HG03095 (cell line): Measurements from ENCODE around the gene PTPRJ.
"Not testable (repeated sequence)": the region's sequence is repeated elsewhere in the genome, so short reads cannot be mapped to it uniquely, and the experiment has no call there.

ENCODE experiments used
- ATAC-seq: cut with Tn5 transposase; IDR thresholded peaks from one replicate; pipeline ENCODE4 v1.9.1; 2021; ENCODE audit warnings: moderate library complexity; ENCODE audit not compliant: unreplicated experiment

PTPRJ gene

DNA sequence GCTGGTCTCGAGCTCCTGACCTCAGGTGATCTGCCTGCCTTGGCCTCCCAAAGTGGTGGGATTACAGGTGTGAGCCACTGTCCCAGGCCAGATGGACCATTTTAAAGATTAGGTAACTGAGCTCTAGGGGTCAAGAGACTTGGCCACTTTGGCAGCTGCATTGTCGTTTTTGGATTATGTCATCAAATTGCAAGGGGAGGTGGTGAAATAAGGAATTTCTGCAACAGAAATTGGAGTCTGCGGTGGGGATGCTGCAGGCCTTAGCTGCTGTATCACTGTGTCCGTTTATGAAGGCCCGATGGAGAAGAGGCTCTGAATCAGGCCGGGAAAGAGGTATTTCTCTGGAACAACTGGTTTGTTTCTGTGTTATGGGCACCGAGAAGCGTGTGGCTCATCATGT, 34.6 kb downstream of the PTPRJ start:
- ATAC-seq = no peak

DNA sequence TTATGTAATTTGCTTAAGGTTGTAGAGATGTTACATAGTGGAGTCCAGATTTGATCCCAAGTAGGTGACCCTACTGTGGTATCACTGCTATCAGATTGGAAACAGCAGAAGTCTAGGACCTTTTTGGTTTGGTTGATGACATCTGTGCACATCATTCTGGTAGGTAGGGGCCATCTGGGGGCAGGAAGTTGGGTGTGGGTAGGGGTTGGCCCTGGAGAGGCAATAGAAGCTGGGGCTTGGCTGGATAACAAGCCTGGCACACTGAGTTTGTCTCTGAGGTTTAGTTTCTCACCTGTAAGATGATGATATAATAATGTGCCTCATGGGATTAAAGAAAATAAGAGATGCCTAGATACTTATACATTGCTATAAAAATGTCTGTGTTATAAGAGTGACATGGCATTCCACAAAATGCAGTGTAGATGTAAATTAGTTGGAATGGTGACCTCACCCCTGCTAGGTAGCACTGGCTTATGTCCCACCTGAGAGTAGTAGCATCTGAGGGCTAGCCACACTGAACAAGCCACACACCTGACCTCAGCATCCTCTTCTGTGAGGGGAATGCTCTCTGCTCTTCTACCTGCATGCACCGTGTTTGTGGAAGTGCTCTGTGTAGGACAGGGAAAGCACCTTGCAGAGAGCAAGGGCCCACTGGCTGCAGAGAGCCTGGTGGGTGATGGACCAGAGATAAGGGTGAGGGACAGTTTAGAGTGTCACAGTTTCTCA, 36.9 kb downstream of the PTPRJ start:
- ATAC-seq = no peak

DNA sequence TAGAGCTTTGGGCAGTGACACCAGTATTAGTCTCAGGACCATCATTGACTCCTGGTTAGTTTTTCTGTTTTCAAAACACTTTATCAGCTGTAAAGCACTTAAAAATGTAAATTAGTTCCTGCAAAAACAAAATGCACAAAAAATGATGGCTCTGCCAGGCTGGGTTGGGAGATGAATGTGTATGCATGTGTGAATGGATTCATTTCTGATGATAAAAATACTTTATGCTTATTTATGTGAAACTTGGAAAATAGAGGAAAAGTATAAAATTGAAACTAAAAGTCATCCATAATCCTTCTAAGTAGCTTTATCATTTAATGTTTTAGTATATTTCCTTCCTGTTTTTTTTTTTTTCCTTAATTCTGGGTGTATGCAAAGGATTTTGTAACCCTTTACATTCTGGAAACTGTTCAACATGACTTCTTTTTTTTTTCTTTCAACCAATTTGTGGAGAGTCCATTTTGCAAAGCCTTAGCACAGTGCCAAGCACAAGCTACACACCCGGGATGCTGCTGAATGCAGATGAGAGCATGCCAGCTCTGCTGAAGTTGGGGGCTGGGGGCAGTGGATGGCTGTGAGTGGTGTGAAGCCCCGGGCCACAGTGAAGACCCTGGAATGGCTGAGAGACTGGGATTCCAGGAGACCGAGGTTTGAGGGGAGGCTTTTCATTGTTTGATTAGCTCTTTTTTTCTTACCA, 37.6 kb downstream of the PTPRJ start:
- ATAC-seq = no peak

DNA sequence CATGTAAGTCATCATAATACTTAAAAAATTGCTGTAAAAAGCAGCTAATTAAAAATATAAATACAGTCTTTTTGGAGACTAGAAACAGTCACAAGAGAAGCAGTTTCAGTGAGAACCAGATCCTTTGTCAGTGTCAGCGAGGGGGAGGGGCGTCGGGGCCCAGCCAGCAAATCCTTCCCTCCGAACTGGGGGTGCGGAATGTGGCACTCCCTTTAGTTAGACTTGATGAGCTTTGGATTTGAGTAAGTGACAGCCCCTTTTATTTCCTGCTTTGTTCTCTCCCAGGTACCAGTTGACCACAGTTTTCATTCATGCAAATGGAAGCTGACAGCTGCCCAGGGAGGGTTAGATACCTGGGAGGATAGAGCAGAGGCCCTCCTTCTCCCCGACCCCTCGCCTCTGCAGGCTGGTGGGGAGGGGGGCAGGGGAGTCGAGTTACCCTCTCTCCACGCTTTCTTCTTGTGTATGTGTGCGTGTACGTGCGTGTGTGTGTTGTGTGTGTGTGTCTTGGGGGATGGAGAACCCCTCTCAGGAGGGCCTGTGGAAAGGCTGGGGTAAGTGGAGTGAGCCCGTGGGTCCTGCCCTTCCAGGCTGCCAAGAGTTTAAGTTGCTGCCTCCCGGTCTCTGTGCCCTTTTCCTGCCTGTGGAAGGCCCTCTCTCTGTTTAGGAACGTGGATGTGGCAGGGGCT, 38.3 kb downstream of the PTPRJ start:
- ATAC-seq = no peak

DNA sequence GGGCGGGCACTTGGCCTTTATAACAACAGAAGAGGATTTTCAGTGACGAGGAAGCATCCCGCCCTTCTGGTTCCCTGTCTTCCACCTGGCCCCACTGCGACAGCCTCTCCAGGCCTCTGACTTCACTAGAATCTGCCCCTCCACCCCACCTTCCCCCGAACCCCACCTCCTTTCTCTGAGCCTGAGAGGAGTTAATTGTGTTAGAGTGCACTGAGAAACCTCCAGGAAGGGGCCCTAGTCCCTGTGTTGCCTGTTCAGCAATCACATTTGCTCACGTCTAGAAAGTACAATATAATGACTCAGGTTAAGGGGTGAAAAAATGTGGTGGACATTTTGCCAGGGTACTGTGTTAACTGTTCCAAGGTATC, 38.8 kb downstream of the PTPRJ start:
- no peak for ATAC-seq

- ATAC-seq = no peak
These were observed 39.2 kb downstream of the PTPRJ start for GRCh38 chr11:48019595-48019994.

GRCh38 chr11:48020092-48020755, 39.9 kb downstream of the PTPRJ start:
- ATAC-seq = peak; percentile 79

GRCh38 chr11:48021201-48021820, 41.0 kb downstream of the PTPRJ start:
- ATAC-seq = not testable (repeated sequence)

DNA sequence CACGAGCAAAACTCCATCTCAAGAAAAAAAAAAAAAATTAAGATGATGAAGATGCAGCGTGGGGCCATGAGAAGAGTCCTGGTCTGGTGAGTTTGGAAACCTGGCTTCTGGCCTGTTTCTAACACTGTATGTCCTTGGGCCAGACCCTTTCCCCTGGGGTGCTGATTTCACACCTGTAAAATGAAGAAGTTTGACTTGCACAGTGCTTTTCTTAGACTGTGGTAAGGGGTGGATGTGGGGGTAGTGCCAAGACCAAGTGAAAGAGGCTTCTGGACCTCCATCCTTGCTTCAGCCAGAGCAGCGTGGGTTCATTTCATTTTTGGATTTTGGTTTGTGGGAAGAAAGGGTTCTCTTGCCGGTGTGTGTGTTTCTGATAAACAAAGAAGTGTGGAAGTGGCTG, 42.1 kb downstream of the PTPRJ start:
- no peak for ATAC-seq

- not testable (repeated sequence) for ATAC-seq
These were observed 43.2 kb downstream of the PTPRJ start for GRCh38 chr11:48023608-48024007.

- no peak for ATAC-seq
These were observed 44.3 kb downstream of the PTPRJ start for GRCh38 chr11:48024635-48025071.

DNA sequence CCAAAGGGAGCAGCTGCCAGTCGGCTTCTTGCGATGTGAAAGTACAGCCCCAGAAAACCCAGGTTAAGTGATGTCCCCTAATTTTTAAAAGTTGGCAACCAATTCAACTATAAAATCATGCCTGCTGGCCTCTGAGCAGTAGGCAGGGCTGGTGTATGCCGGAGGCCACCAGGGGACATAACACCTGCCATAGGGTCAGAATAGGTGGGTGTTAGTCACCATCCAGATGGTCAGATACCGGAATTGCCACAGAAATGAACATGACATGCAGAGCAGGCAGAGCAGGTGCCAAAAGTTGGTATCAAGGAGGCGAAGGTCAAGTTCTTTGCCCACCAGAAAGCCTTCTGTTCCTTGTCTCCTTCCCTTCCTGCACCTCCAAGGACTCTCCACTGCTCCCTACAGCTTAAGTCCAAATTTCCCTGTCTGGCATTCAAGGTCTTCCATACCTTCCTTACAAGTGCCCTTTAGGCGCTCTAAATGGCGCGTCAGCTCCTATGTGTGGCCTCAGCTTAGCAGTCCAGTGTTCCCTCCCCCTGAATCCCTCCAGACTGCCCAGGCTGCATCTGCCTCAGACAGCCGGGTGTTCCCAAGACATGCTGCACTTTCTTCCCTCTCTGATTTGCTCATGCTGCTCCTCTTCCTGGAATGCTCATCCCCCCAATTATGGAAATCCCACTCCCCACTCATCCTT, 45.1 kb downstream of the PTPRJ start:
- ATAC-seq = no peak

- no peak for ATAC-seq
These were observed 45.6 kb downstream of the PTPRJ start for GRCh38 chr11:48025984-48026340.

- no peak for ATAC-seq
These were observed 48.7 kb downstream of the PTPRJ start for GRCh38 chr11:48028914-48029680.

- no peak for ATAC-seq
These were observed 49.4 kb downstream of the PTPRJ start for GRCh38 chr11:48029681-48030290.

DNA sequence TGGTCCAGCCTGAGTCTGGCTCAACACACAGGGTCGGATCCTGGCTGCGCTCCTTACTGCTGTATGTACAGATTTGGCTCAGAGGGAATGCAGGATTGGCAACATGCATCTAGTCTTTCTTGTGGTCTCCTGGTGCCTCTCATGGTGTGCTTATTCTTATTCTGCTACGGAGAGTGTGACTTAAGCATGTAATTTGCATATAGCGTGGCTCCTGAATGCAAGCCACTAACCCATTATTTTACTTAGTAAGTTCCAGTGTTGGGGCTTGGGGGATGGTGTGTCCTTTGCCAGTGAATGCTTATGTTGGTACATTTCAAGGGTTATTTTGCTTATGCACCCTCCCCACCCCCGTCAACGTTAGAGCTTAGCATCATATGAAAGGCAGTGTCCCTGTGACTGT, 51.2 kb downstream of the PTPRJ start:
- no peak for ATAC-seq

- ATAC-seq = no peak
These were observed 52.4 kb downstream of the PTPRJ start for GRCh38 chr11:48032721-48033120.

DNA sequence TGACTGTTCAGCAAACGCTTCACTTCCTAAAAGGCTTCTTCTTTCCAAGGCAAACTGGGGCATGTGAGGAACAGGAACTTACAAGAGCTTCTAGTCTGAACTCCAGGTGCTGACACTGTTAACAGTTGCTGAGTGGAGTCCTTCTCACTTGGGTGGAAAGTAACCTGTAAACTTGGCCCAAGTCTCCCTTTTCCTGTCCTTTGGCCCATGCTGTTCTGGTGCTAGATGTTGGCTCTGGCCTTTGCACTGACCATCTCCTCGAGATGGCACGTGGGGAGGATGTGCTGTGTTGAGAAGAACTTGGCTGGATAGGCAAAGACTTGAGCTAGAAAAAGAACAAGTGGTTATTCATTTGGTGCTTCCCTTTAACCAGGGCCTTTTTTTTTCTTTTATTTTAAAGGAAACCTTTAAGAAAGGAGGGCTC, 53.6 kb downstream of the PTPRJ start:
- no peak for ATAC-seq
